GM13977 (cell line): Measurements from ENCODE around the gene KRTAP4-3.
A peak's percentile ranks its signal among the peaks of the same experiment; 100 is the strongest.

Source experiments
- DNase-seq: peaks from one replicate; pipeline ENCODE4 v3.0.0; 2012; ENCODE audit warnings: low spot score
- CTCF ChIP-seq: IDR thresholded peaks from 2 replicates; pipeline ENCODE4 v1.5.1; 2012; ENCODE audit warnings: mild to moderate bottlenecking, control low read depth; ENCODE audit not compliant: insufficient read depth; ENCODE audit errors: extremely low read depth, missing control alignments
- in situ Hi-C: fragments of 300-500 bp; cut with MboI; formaldehyde crosslinking; loops from one replicate; pipeline ENCODE4 v1.12.0; 2022; ENCODE audit warnings: low sequenced_read_pairs, low pct_unique_long_range_greater_than_20kb, mixed read lengths, inconsistent platforms; ENCODE audit not compliant: unreplicated experiment

Gene KRTAP4-3

GRCh38 chr17:41168121-41168520 lies at the start of gene KRTAP4-3:
Gene KRTAP4-3 (minus strand): TSS chr17:41168221. CDS start chr17:41168172, 49 bp downstream.
- no peak for DNase-seq
- TF ChIP-seq CTCF = no peak
- in situ Hi-C loops = no loop called here

- in situ Hi-C loops = no loop called here
- no peak for DNase-seq
- TF ChIP-seq CTCF = no peak
Measured at GRCh38 chr17:41215681-41216080, 47.7 kb upstream of the KRTAP4-3 start.

GRCh38 chr17:41212524-41213169 lies 44.6 kb upstream of the KRTAP4-3 start:
- TF ChIP-seq CTCF = no peak
- in situ Hi-C loops = no loop called here
- no peak for DNase-seq

GRCh38 chr17:41211845-41212466 lies 43.9 kb upstream of the KRTAP4-3 start:
- no peak for TF ChIP-seq CTCF
- in situ Hi-C loops = no loop called here
- DNase-seq = no peak

GRCh38 chr17:41199421-41200078 lies 31.5 kb upstream of the KRTAP4-3 start:
- TF ChIP-seq CTCF = no peak
- DNase-seq = no peak
- in situ Hi-C loops = no loop called here

- in situ Hi-C loops = no loop called here
- DNase-seq = peak; percentile 30
- TF ChIP-seq CTCF = no peak
Measured at GRCh38 chr17:41196068-41196467, 28.0 kb upstream of the KRTAP4-3 start.
